Measurements from ENCODE around the gene KRTAP5-3.

KRTAP5-3 gene

GRCh38 chr11:1608363-1608762, at the start of gene KRTAP5-3:
TSS of gene KRTAP5-3 (minus strand) at chr11:1608463. CDS start at chr11:1608385, 78 bp downstream.
- TF ChIP-seq CTCF (IDR thresholded peaks at IDR 0.05; ENCODE audit: insufficient read depth, missing control alignments), result no peak
- no peak for DNase-seq (ENCODE audit: insufficient read length, low spot score)
- FAIRE-seq, result no peak

GRCh38 chr11:1656670-1657069, 48.4 kb upstream of the KRTAP5-3 start:
- DNase-seq (ENCODE audit: insufficient read length, low spot score), result no peak
- FAIRE-seq, result no peak
- no peak for TF ChIP-seq CTCF (IDR thresholded peaks at IDR 0.05; ENCODE audit: insufficient read depth, missing control alignments)

GRCh38 chr11:1656061-1656441, 47.8 kb upstream of the KRTAP5-3 start:
- TF ChIP-seq CTCF (IDR thresholded peaks at IDR 0.05; ENCODE audit: insufficient read depth, missing control alignments), result no peak
- no peak for DNase-seq (ENCODE audit: insufficient read length, low spot score)
- FAIRE-seq, result no peak

GRCh38 chr11:1655168-1656060, 47.2 kb upstream of the KRTAP5-3 start:
- TF ChIP-seq CTCF (IDR thresholded peaks at IDR 0.05; ENCODE audit: insufficient read depth, missing control alignments), result no peak
- no peak for FAIRE-seq
- DNase-seq (ENCODE audit: insufficient read length, low spot score), result no peak

GRCh38 chr11:1654388-1655167, 46.3 kb upstream of the KRTAP5-3 start:
- DNase-seq (ENCODE audit: insufficient read length, low spot score), result no peak
- FAIRE-seq, result no peak
- no peak for TF ChIP-seq CTCF (IDR thresholded peaks at IDR 0.05; ENCODE audit: insufficient read depth, missing control alignments)

GRCh38 chr11:1653541-1654387, 45.5 kb upstream of the KRTAP5-3 start:
- TF ChIP-seq CTCF (IDR thresholded peaks at IDR 0.05; ENCODE audit: insufficient read depth, missing control alignments), result no peak
- FAIRE-seq, result no peak

More at GRCh38 chr11:1653541-1654387, 45.5 kb upstream of the KRTAP5-3 start:
- DNase-seq (ENCODE audit: insufficient read length, low spot score), result no peak

Measured in D721Med (cell line).